Sigmoid colon (tissue), 4 donors: Measurements from ENCODE around the gene CCDC126.

ENCODE experiments used
- EP300 ChIP-seq, 4 donors: sonication (generic); formaldehyde crosslinking; IDR thresholded peaks; one replicate each; pipeline ENCODE4 v1.6.1; 2017; ENCODE audit warnings: antibody characterized with exemption in 4 of 4
- POLR2A ChIP-seq, 2 donors: fragments of 450-650 bp; IDR thresholded peaks; one replicate each; pipeline ENCODE4 v1.6.1; 2016; ENCODE audit warnings: antibody characterized with exemption in 2 of 2, mild to moderate bottlenecking in 2 of 2, moderate library complexity in 2 of 2
- POLR2AphosphoS5 ChIP-seq, 4 donors: sonication (generic); formaldehyde crosslinking; IDR thresholded peaks; one replicate each; pipeline ENCODE4 v1.6.1; 2017; ENCODE audit warnings: antibody characterized with exemption in 4 of 4
- TF ChIP-seq, protein P1 (sequence below), 4 experiments: fragments of 450-650 bp in 3 of 4; fragments of 200-600 bp in 1 of 4; IDR thresholded peaks; one replicate each; pipeline ENCODE4 v1.5.1; 2016 to 2019; ENCODE audit warnings: antibody characterized with exemption in 4 of 4, mild to moderate bottlenecking in 3 of 4, moderate library complexity in 2 of 4

- TF ChIP-seq, protein P1, sequence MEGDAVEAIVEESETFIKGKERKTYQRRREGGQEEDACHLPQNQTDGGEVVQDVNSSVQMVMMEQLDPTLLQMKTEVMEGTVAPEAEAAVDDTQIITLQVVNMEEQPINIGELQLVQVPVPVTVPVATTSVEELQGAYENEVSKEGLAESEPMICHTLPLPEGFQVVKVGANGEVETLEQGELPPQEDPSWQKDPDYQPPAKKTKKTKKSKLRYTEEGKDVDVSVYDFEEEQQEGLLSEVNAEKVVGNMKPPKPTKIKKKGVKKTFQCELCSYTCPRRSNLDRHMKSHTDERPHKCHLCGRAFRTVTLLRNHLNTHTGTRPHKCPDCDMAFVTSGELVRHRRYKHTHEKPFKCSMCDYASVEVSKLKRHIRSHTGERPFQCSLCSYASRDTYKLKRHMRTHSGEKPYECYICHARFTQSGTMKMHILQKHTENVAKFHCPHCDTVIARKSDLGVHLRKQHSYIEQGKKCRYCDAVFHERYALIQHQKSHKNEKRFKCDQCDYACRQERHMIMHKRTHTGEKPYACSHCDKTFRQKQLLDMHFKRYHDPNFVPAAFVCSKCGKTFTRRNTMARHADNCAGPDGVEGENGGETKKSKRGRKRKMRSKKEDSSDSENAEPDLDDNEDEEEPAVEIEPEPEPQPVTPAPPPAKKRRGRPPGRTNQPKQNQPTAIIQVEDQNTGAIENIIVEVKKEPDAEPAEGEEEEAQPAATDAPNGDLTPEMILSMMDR (IDR thresholded peaks at IDR 0.05), result no peak
- no peak for TF ChIP-seq POLR2A (IDR thresholded peaks at IDR 0.05)
- no peak for TF ChIP-seq POLR2AphosphoS5 (IDR thresholded peaks at IDR 0.05)
- no peak for TF ChIP-seq EP300 (IDR thresholded peaks at IDR 0.05)
Observed at GRCh38 chr7:23617482-23617881, 20.3 kb downstream of the CCDC126 start.
